K562 (cell line): ENCODE measurements around the gene DDIT3. TPM values are rescaled to one million over a fixed set of nuclear protein-coding genes. Genes with fewer than 3 reads are reported as not detected.

ENCODE experiments used
- ATAC-seq: fragments of 200-7000 bp; cut with Tn5 transposase; 3 replicates; pipeline ENCODE4 v1.9.1; 2020; ENCODE audit warnings: moderate library complexity
- BruUV-seq: library from RNA; stranded (reverse); fragments of 400-500 nt; replicated peaks from 2 replicates; lab custom pipeline; 2021; lab: Mats Ljungman, UMichigan
- CTCF ChIA-PET: fragments of 300-600 bp; formaldehyde crosslinking; extraction: SDS; loops from one replicate; lab custom pipeline; 2021; ENCODE audit warnings: low intra/inter-chr PET ratio; lab: Yijun Ruan, JAX
- POLR2A ChIA-PET: fragments of 300-600, 350-650 bp; sonication (Branson Sonifier 250); formaldehyde crosslinking; extraction: SDS; loops from one replicate; lab custom pipeline; 2021; ENCODE audit warnings: antibody characterized with exemption, inconsistent platforms; lab: Yijun Ruan, JAX
- DNase-seq, 4 experiments: peaks; one replicate each; pipeline versions ENCODE4 v3.0.0 to v3.0.0-alpha.2; 2011 to 2018; ENCODE audit warnings: low spot score in 3 of 4, mixed read lengths in 3 of 4; ENCODE audit errors: extremely low read depth in 1 of 4
- FAIRE-seq: peaks from 2 replicates; lab custom pipeline; 2011; peaks lifted over from hg19 to GRCh38; lab: Jason Lieb, UNC
- H2AFZ ChIP-seq: 2 replicates; pipeline ENCODE4 v1.6.0; 2011; ENCODE audit warnings: low read depth, low read length, control low read depth, inconsistent platforms
- H3K27ac ChIP-seq: fragments of 200-600 bp; 3 replicates; pipeline ENCODE4 v1.8.0; 2011; ENCODE audit warnings: low read depth, mild to moderate bottlenecking, control low read depth, inconsistent platforms, low read length, moderate library complexity, mixed read lengths; ENCODE audit errors: extremely low read depth
- H3K27me3 ChIP-seq, 2 experiments: fragments of 300-600 bp in 1 of 2; 2 replicates in 1 of 2; 3 replicates in 1 of 2; pipeline versions ENCODE4 v1.6.0 to v1.8.0; 2011; ENCODE audit warnings: inconsistent platforms in 2 of 2, low read length in 2 of 2, mild to moderate bottlenecking in 1 of 2, mixed read lengths in 1 of 2, moderate library complexity in 1 of 2; ENCODE audit not compliant: control insufficient read depth in 2 of 2, insufficient read depth in 2 of 2
- H3K36me3 ChIP-seq: fragments of 300-600 bp; 3 replicates; pipeline ENCODE4 v1.8.0; 2011; ENCODE audit warnings: mild to moderate bottlenecking, low read length, inconsistent platforms; ENCODE audit not compliant: control insufficient read depth, insufficient read depth
- H3K4me1 ChIP-seq, 2 experiments: fragments of 200-600 bp in 1 of 2; replicated peaks in 1 of 2; 2 replicates in 1 of 2; 3 replicates in 1 of 2; pipeline versions ENCODE4 v1.5.1 to v1.8.0; 2011; ENCODE audit warnings: inconsistent platforms in 2 of 2, low read length in 2 of 2, mild to moderate bottlenecking in 1 of 2, mixed read lengths in 1 of 2, moderate library complexity in 1 of 2; ENCODE audit not compliant: control insufficient read depth in 2 of 2, insufficient read depth in 2 of 2
- H3K4me2 ChIP-seq: 2 replicates; pipeline ENCODE4 v1.6.1; 2011; ENCODE audit warnings: low read length, control low read depth, inconsistent platforms, mixed read lengths; ENCODE audit not compliant: insufficient read depth
- H3K4me3 ChIP-seq: fragments of 200-600 bp; sonication (generic), shearing (Covaris generic); 2 replicates; pipeline ENCODE4 v1.5.1; 2016; ENCODE audit warnings: control low read depth, inconsistent platforms
- H3K79me2 ChIP-seq: fragments of 200-600 bp; 3 replicates; pipeline ENCODE4 v1.8.0; 2011; ENCODE audit warnings: low read length, inconsistent platforms; ENCODE audit not compliant: control insufficient read depth, insufficient read depth
- H3K9ac ChIP-seq, 2 experiments: 2 replicates each; pipeline versions ENCODE4 v1.6.0 to v1.6.1; 2011; ENCODE audit warnings: low read depth in 2 of 2, low read length in 2 of 2, control low read depth in 1 of 2, inconsistent platforms in 1 of 2, mild to moderate bottlenecking in 1 of 2, mixed read lengths in 1 of 2; ENCODE audit not compliant: insufficient read depth in 1 of 2
- H3K9me1 ChIP-seq: one replicate; pipeline ENCODE4 v1.6.0; 2011; ENCODE audit warnings: inconsistent platforms, mild to moderate bottlenecking, low read length, moderate library complexity; ENCODE audit not compliant: control insufficient read depth, insufficient read depth
- H3K9me3 ChIP-seq: replicated peaks from 2 replicates; pipeline ENCODE4 v1.5.1; 2011; ENCODE audit warnings: low read depth, low read length, inconsistent platforms; ENCODE audit not compliant: control insufficient read depth, insufficient read depth
- H4K20me1 ChIP-seq: replicated peaks from 2 replicates; pipeline ENCODE4 v1.6.1; 2011; ENCODE audit warnings: low read length, inconsistent platforms, mixed read lengths; ENCODE audit not compliant: control insufficient read depth, insufficient read depth
- ARID4B ChIP-seq: sonication (generic); formaldehyde crosslinking; IDR thresholded peaks from 2 replicates; pipeline ENCODE4 v1.8.0; 2022; ENCODE audit warnings: mild to moderate bottlenecking, missing genetic modification reagents
- DLX4 ChIP-seq: fragments of 250-450 bp; sonication (Bioruptor Pico); IDR thresholded peaks from 2 replicates; pipeline ENCODE4 v1.6.1; 2021; ENCODE audit warnings: mild to moderate bottlenecking
- EGR1 ChIP-seq: fragments of 450-650 bp; conservative IDR thresholded peaks from 2 replicates; pipeline ENCODE4 v1.6.1; 2017; ENCODE audit warnings: mild to moderate bottlenecking
- KDM4B ChIP-seq, 2 experiments: fragments of 450-650 bp in 1 of 2; sonication (generic) in 1 of 2; IDR thresholded peaks; 2 replicates each; pipeline ENCODE4 v1.6.1; 2016 to 2017; ENCODE audit warnings: borderline replicate concordance in 2 of 2, antibody characterized with exemption in 1 of 2, low read depth in 1 of 2, mild to moderate bottlenecking in 1 of 2
- KDM5B ChIP-seq: fragments of 200-600 bp; sonication (generic); IDR thresholded peaks from 2 replicates; pipeline ENCODE4 v1.6.1; 2012; ENCODE audit warnings: low read depth, mild to moderate bottlenecking, moderate library complexity, low read length, control low read depth, inconsistent platforms; ENCODE audit not compliant: insufficient replicate concordance
- POLR2G ChIP-seq: fragments of 200-400 bp; formaldehyde crosslinking; IDR thresholded peaks from 2 replicates; pipeline ENCODE4 v1.6.1; 2017; ENCODE audit warnings: low read depth, mild to moderate bottlenecking, antibody characterized with exemption, low read length, moderate library complexity
- SMAD2 ChIP-seq: fragments of 150-350 bp; IDR thresholded peaks from 2 replicates; pipeline ENCODE4 v1.6.1; 2014; ENCODE audit warnings: low read depth, mild to moderate bottlenecking, low read length
- SMARCC2 ChIP-seq: fragments of 450-650 bp; IDR thresholded peaks from 2 replicates; pipeline ENCODE4 v1.6.1; 2017; ENCODE audit warnings: antibody characterized with exemption, moderate library complexity, mild to moderate bottlenecking, low read depth
- WGBS: fragments of 100-300 bp; shearing (Covaris generic); methylation state at CpG from one replicate; pipeline ENCODE4 v1.1.6; 2016; ENCODE audit warnings: low coverage, mixed read lengths; ENCODE audit not compliant: insufficient coverage; ENCODE audit errors: missing lambda C conversion rate; 5-methylcytosine and 5-hydroxymethylcytosine counted together
- in situ Hi-C: fragments of 300-500 bp; cut with MboI; formaldehyde crosslinking; loops from 4 replicates; pipeline ENCODE4 v1.15.0; 2018; ENCODE audit warnings: inconsistent platforms, mixed read lengths
- intact Hi-C: fragments of 100-400 bp; cut with micrococcal nuclease; formaldehyde crosslinking; loops from 2 replicates; pipeline ENCODE4 v1.14.2; 2022
- polyA plus RNA-seq, 8 experiments: library from polyadenylated mRNA; depleted of rRNA in 4 of 8; stranded (reverse) in 5 of 8; unstranded in 3 of 8; fragments of >200 nt; fragmentation: Nextera tagmentation in 2 of 8; fragmentation: Illumina TruSeq in 1 of 8; extraction: Ambion mirVana in 2 of 8; extraction: Trizol in 1 of 8; gene quantifications; 2 replicates each; pipeline versions ENCODE4 v1.2.1 to v1.2.3, GENCODE V29; 2011 to 2014; ENCODE audit warnings: inconsistent platforms in 1 of 8, missing spikeins in 1 of 8
- total RNA-seq, 7 experiments: library from RNA; depleted of rRNA in 6 of 7; stranded (reverse); fragments of >200 nt in 6 of 7; fragmentation: Illumina TruSeq in 2 of 7; extraction: Trizol in 2 of 7; gene quantifications; 2 replicates each; pipeline versions ENCODE4 v1.2.1 to v1.2.3, GENCODE V29; 2011 to 2021; ENCODE audit warnings: low replicate concordance in 1 of 7

The DDIT3 gene
- total and polyA plus RNA-seq, 9 of the 15 experiments (the other 6 are each of a cell fraction or from before 2014, with no cell fraction given), result 59.1 to 272 (median 89.9) TPM

GRCh38 chr12:57569858-57570257, 49.5 kb upstream of the DDIT3 start:
- no peak overlapping the region for H3K27ac ChIP-seq
- WGBS, result 86% methylated on average over 18 of the region's 18 CpGs
- H3K9me3 ChIP-seq, result no peaks in the 10 kb centered on the region
- ATAC-seq, result no peak
- intact Hi-C loops, result no loop called here
- H2AFZ ChIP-seq, result no peak overlapping the region
- H3K9me1 ChIP-seq, result no peaks in the 10 kb centered on the region
- BruUV-seq, result no TSS peak
- TF ChIP-seq KDM4B (IDR thresholded peaks at IDR 0.05; ENCODE audit: borderline replicate concordance in 2 of 2, low read depth in 1 of 2) (no peak), SMAD2 (no peak), KDM5B (no peak), DLX4 (no peak), ARID4B (no peak), SMARCC2 (no peak), POLR2G (0 out of 2 replicates have a peak, but pooled peaks have one; percentile 15), EGR1 (no peak)
- H3K79me2 ChIP-seq, result no peaks in the 10 kb centered on the region
- FAIRE-seq, result no peak
- H3K36me3 ChIP-seq, result peaks cover 47% of the 10 kb centered on the region; the same call in 2 of the 3 replicates
- H3K4me1 ChIP-seq, result no peaks in the 10 kb centered on the region
- H3K27me3 ChIP-seq, result no peaks in the 10 kb centered on the region
- H3K4me3 ChIP-seq, result no peak overlapping the region
- POLR2A ChIA-PET, result no interaction called here
- in situ Hi-C loops, result no loop called here
- 0 out of 4 replicates have a peak overlapping the region, but pooled peaks of 1 of the 2 experiments have one; percentile 33 for H3K9ac ChIP-seq
- H4K20me1 ChIP-seq, result no peaks in the 10 kb centered on the region
- DNase-seq, result no peak
- H3K4me2 ChIP-seq, result no peak overlapping the region
- CTCF ChIA-PET, result no interaction called here
